GM18502 (cell line): ENCODE measurements around the gene SMARCD3.

Source experiments
- ATAC-seq: cut with Tn5 transposase; IDR thresholded peaks from one replicate; pipeline ENCODE4 v1.9.1; 2021; ENCODE audit warnings: mild to moderate bottlenecking; ENCODE audit not compliant: unreplicated experiment, poor library complexity

The SMARCD3 gene

GRCh38 chr7:151193203-151193978, 55.1 kb downstream of the SMARCD3 start:
- ATAC-seq: no peak

- no peak for ATAC-seq
Measured at GRCh38 chr7:151192002-151192539, 56.4 kb downstream of the SMARCD3 start.

- ATAC-seq: no peak
Measured at GRCh38 chr7:151191544-151191943, 57.0 kb downstream of the SMARCD3 start.

- ATAC-seq: no peak
Measured at GRCh38 chr7:151189038-151189437, 59.5 kb downstream of the SMARCD3 start.
